DMS 273 (cell line): Measurements from ENCODE around the gene LENEP.
A peak's percentile ranks its signal among the peaks of the same experiment; 100 is the strongest.

Experiments
- DNase-seq: peaks from one replicate; lab custom pipeline; 2025; ENCODE audit not compliant: unreplicated experiment; lab: John Stamatoyannopoulos, UW

The LENEP gene

GRCh38 chr1:155024315-155024714, 30.9 kb downstream of the LENEP start:
- DNase-seq: no peak

- DNase-seq: no peak
Measured at GRCh38 chr1:155026154-155026553, 32.8 kb downstream of the LENEP start.

DNA sequence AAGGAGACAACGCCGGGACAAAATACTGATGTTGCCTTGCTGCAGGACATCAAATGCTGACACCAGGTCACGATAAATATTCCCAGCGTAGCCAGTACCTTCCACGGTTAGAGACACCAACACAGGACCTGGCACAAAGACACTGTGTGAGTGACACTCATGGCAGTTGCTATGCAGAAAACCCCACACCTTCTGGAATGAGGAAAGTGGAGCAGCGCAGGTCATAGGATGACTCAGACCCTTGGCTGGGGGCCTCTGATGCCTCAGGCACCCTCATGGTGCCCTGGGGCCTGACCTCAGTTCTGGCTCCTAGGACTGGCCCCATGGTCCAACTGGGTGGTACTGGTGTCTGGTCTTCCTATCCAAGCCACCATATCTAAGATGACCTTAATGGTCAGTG, 33.2 kb downstream of the LENEP start:
- DNase-seq: peak; percentile 32

DNA sequence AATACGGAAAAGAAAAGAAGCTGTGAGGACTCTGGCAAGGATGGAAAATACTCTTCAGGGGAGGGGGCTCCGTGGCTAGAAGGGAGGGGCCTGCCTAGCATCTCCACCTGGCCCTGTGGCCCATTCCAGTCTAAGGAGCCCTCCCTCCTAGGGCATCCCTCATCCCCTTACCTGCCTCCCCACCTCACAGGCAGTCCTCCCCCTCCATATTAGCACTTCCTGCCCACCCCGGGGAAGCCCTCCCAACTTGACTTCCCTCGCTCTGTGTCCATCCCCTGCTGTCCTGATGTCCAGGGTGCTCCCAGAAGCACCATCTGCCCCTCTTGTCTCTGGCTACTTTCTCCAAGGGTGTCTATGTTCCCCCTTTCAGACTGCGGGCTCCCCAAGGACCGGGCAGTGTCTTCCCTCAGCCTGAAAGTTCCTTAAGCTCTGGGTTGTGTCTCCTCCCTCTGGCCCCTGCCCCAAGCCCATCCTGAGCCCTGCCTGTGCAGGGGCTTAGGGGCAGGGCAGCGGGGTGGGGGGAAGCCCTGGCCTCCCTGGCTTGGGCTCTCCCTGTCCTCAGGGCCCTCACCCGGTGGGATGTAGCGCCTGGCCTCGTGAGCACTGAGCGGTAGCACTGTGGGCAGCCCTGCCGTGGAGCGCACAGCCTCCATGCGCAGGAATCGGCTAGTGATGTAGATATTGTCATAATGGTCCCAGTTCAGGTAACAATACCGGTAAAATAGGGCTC, 36.3 kb downstream of the LENEP start:
- no peak for DNase-seq

DNA sequence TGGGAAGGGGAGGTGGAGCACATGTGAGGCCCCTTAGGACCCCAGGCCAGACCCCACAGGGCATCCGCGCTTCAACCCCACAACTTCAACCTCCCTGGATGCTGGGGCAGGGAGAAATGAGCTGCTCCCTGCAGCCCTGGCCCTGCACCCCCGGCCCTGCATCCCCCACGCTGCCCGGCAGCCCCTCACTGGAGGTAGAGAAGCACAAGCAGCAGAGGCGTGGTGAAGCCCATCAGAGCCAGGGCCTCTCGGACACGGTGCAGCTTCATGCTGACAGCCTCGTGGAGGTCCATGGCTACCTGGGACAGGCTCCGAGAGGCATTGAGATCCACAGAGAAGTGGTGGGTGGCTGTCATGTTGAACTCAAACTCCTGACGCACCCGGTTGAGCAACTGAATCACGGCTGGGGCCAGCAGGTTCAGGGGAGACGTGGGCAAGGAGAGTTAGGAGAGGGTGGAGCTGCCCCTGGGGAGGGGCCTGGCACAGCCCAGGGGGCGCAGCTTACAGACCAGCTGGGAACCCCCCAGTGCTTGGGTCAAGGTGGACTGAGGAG, 36.9 kb downstream of the LENEP start:
- DNase-seq: no peak

- no peak for DNase-seq
Measured at GRCh38 chr1:155030899-155031298, 37.5 kb downstream of the LENEP start.

- DNase-seq: no peak
Measured at GRCh38 chr1:155032886-155033285, 39.5 kb downstream of the LENEP start.

GRCh38 chr1:155033524-155033923, 40.1 kb downstream of the LENEP start, which contains the start of the genes DCST1 and DCST2:
Gene DCST1, plus strand, starts transcription at chr1:155033824. Its CDS starts 213 bp downstream, at chr1:155034037.
Gene DCST2, minus strand, starts transcription at chr1:155033781. Its CDS starts 80 bp downstream, at chr1:155033701.
- no peak for DNase-seq

DNA sequence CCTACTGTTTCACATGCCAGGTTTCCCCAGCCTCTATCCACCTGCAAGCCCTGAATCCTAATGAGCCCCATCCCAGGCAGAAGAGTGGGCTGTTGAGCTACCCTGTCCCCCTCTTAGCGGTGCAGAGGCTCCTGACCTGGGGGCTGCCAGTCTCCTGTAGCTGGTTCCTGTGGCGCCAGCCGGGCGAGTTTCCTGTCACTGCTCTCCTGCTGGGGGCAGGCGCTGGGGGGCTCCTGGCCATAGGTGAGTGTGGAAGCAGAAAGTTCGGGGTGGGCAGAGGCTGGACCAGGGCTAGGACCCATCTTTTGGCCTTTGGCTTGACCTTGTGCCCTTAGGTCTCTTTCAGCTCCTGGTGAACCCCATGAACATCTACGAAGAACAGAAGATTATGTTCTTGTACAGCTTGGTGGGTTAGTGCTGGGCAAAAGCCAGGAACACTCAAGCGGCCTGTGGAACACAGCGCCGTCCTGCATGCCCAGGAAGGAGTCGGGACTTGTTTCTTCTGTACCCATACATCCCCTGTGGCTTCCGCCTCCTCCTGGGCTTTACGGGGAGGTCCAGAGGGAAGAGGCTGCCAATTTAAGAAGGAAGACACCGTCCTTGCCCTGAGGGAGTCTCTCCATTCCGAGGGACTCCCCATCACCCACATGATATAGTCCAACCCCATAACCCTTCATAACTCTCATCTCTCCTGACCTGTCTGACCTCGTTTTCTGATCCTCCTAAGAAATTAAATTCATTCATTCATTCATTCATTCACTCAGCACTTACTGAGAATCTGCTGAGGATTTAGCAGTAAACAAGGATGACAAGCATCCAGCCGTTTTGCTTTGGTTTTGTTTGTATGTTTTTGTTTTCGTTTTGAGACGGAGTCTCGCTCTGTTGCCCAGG, 41.2 kb downstream of the LENEP start:
- no peak for DNase-seq

DNA sequence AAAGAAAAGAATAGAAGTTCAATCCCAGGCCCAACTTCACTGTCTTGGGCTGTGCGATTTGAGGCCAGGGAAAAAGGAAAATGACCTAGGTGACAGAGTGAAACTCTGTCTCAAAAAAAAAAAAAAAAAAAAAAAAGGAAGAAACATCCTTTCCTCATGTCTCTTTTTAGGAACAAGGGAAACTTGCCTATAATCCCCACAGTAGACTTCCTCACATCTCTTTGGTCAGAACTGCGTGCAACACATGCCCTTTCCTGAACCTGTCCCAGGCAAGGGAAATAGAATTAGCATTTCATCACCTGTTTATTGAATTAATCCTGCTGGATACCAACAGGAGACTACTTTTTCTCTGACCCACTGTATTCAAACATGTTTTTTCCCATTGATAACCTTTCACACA, 42.5 kb downstream of the LENEP start:
- DNase-seq: no peak

DNA sequence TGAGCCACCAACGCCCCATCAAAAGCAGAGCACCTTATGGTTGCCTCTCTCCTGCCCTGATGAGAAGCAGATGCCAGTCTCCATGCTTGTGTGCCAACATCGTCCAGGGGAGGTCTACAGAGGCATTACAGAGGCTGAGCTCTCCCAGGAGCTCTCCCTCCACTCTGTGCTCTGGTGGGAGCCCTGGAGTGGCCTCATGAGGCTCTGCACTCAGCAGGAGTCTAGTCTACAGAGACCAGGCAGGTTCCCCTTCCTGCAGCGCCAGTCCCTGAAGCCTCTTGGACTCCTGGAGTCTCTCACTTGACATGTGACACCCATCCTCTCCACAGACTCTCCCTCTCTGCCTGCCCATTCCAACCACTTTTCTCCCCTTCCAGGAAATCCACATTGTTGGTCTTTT, 43.7 kb downstream of the LENEP start:
- DNase-seq: no peak

GRCh38 chr1:155037851-155038441, 44.6 kb downstream of the LENEP start:
- no peak for DNase-seq

DNA sequence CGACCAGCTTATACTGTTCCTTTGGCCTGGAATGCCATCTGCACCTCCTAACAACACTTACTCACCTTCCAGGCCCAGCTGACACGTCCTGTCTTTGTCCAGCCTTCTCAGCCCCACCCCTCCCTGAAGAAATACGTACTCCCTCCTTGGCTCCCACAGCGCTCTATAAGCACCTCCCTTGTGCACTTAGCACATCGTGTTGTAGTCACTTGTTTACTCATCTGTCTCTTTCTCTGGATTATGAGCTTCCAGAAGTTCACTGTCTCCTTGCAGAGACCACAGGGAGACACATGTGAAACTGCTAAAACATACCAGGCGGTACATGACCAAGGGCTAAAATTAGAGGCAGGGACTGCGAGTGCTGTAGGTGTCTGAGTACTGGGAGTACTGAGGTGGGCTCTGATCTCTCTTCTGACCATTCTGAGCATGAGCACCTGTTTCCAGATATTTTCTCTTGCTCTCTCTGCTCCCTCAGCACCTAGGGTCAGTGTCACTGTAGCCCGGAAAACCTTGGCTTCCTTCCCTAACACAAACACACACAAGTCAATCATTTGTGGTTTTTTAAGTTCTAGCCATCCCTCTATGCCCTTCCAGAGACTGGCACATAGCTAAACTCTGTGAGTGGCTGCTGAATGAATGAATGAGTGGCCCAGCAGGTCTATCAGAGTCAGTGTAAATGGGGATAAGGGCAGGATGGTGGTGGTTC, 45.4 kb downstream of the LENEP start:
- no peak for DNase-seq

- no peak for DNase-seq
Measured at GRCh38 chr1:155039308-155039669, 45.9 kb downstream of the LENEP start.

- DNase-seq: no peak
Measured at GRCh38 chr1:155040358-155041093, 47.1 kb downstream of the LENEP start.

- no peak for DNase-seq
Measured at GRCh38 chr1:155042789-155043188, 49.4 kb downstream of the LENEP start.

DNA sequence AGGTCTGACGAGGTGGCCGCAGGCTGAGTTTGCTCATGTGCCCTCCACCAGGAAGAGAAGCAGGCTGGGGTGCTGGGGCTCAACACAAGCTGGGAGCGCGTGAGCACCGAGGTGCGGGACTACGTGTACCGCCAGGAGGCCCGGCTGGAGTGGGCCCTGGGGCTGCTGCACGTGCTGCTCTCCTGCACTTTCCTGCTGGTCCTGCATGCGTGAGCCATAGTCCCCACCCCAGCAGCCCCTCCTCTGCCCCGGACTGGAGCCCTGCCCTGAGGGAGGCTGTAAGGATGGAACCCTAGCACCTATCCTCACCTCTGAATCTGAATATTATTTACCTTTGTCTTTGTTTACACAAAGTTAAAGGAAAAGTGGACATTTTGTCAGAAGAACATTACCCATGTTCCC, 49.9 kb downstream of the LENEP start:
- DNase-seq: no peak

GRCh38 chr1:155043793-155044192, 50.4 kb downstream of the LENEP start:
- DNase-seq: no peak
